ENCODE results near the gene CEP19. TPM values are rescaled to one million over a fixed set of nuclear protein-coding genes. Genes with fewer than 3 reads are reported as not detected.

Gene CEP19
- total and polyA plus RNA-seq, 5 donors = 1.3 to 2.4 (median 1.6) TPM

DNA sequence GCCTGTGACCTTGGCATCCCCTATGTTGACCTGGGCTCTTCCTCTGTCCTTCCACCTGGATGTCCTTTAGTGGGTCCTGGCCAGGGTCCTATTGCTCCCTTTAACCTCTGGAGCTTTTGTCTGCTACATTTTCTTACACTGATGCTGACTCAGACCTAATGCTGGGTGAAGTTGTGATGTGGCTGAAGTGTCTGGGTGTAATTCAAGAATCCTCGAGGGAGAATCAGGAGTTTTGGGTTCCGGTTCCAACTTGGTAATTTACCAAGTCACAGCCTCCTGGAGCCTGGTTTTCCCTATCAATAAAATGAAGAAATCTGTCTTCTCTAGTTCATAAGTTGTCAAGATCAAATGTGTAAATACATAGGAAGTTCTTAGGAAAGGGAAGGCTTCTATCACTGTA, 25.6 kb downstream of the CEP19 start:
- H3K27me3 ChIP-seq (ENCODE audit: control insufficient read depth, insufficient read depth) = no peaks in the 10 kb centered on the region
- DNase-seq (no peak), ATAC-seq (no peak)
- no peak overlapping the region for H3K27ac ChIP-seq (ENCODE audit: low read length)
- H3K4me3 ChIP-seq (ENCODE audit: low read length) = no peak overlapping the region
- WGBS = 65% methylated on average over 2 of the region's 2 CpGs
- H3K4me1 ChIP-seq (ENCODE audit: control insufficient read depth, insufficient read depth, low read length) = no peaks in the 10 kb centered on the region
- intact Hi-C loops (cut with DNase I) = loop anchor here in 2 of 4 donors (5.0 to 10.0 kb wide), 2 partner anchors 79 to 82 kb away; no protein-coding TSS in a partner anchor
- H3K9me3 ChIP-seq (ENCODE audit: control insufficient read depth, low read length) = no peaks in the 10 kb centered on the region

DNA sequence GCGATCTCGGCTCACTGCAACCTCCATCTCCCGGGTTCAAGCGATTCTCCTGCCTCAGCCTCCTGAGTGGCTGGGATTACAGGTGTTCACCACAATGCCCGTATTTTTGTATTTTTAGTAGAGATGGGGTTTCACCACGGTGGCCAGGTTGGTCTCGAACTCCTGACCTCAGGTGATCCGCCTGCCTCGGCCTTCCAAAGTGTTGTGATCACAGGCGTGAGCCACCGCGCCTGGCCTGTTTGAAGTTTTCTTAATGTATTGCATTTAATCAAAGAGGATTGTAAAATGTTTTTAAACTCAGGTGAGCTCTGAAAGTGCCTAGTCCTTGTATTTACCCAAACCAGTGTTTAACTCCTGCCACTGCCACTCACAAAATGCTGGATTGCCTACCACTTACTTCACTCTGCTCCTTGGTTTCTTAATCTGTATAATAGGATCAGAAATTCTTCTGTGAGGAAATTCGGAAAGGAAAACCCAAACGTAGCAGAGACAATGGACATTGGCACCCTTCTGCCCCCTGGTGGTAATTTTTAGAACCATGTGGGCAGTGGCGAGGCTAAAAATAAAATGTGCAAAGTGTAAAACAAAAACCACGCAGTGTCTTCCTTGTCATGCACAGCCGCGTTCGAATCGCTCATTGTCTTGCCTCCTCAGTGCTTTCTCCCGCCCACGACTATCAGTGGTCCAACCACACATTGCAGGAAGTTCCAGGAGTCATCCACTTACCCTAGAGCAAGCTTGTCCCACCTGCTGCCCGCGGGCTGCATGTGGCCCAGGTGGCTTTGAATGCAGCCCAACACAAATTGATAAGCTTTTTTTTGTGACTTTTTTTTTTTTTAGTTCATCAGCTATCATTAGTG, 27.3 kb downstream of the CEP19 start:
- Histone ChIP-seq H3K9me3 (ENCODE audit: control insufficient read depth, low read length) (no peaks in the 10 kb centered on the region), H3K27ac (ENCODE audit: low read length) (no peak overlapping the region), H3K4me1 (ENCODE audit: control insufficient read depth, insufficient read depth, low read length) (no peaks in the 10 kb centered on the region), H3K4me3 (ENCODE audit: low read length) (no peak overlapping the region), H3K27me3 (ENCODE audit: control insufficient read depth, insufficient read depth) (no peaks in the 10 kb centered on the region)
- WGBS = 40% methylated on average over 24 of the region's 24 CpGs
- ATAC-seq (peak; percentile 61 to 62), DNase-seq (peak in 2 of 3 donors; percentile 64 to 76)
- intact Hi-C loops (cut with DNase I) = loop anchor here in 3 of 4 donors (2.0 to 10.0 kb wide), 3 partner anchors 76 to 80 kb away; no protein-coding TSS in a partner anchor

DNA sequence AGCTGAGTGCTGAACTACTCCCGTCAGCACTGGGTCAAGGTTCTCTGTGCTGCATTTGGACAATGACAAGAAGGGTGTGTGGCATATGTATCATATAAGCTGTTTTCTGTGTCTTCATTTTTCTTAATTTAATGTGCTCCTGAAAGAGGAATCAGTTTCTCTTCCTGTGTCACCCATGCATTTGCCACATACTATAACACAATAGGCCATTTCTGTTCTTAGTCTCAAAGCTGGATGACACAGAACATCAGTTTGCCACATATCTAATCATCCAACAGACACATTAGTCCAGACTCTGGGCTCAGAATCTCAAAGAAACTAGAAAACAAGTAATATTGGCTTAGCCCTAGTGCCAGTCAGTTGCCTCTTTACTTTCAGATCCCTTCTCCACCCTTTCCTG, 34.1 kb downstream of the CEP19 start:
- WGBS = 31% methylated on average over 1 of the region's 1 CpG
- Histone ChIP-seq H3K27ac (ENCODE audit: low read length) (no peak overlapping the region), H3K27me3 (ENCODE audit: control insufficient read depth, insufficient read depth) (no peaks in the 10 kb centered on the region), H3K9me3 (ENCODE audit: control insufficient read depth, low read length) (no peaks in the 10 kb centered on the region), H3K4me1 (ENCODE audit: control insufficient read depth, insufficient read depth, low read length) (no peaks in the 10 kb centered on the region), H3K4me3 (ENCODE audit: low read length) (no peak overlapping the region)
- intact Hi-C loops (cut with DNase I) = loop anchor here in 1 of 4 donors (5.0 kb wide), 1 partner anchor 66 kb away; no protein-coding TSS in a partner anchor
- ATAC-seq (no peak), DNase-seq (no peak)

DNA sequence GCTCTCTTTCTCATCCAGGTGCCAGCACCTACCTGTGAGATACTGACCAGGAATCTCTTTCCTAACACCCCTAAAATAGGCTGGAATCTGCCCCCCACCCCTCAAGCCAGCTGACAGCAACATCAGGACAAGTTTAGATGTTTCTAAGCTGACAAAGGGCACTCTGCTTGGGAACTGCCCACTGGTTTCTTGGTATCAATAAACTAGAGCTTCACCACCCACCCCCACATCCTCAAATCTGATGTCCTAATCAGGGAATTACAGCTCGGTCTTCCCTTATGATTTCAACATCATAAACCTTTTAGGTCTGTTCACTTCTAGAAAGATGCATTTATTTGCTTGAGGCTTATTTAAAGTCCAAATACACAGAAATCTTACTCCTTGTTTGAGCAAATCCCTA, 34.7 kb downstream of the CEP19 start:
- Histone ChIP-seq H3K27ac (ENCODE audit: low read length) (no peak overlapping the region), H3K27me3 (ENCODE audit: control insufficient read depth, insufficient read depth) (no peaks in the 10 kb centered on the region), H3K4me1 (ENCODE audit: control insufficient read depth, insufficient read depth, low read length) (no peaks in the 10 kb centered on the region), H3K4me3 (ENCODE audit: low read length) (no peak overlapping the region), H3K9me3 (ENCODE audit: control insufficient read depth, low read length) (no peaks in the 10 kb centered on the region)
- 35% methylated on average over 1 of the region's 1 CpG for WGBS
- DNase-seq = no peak
- intact Hi-C loops (cut with DNase I) = loop anchor here in 1 of 4 donors (5.0 kb wide), 1 partner anchor 65 kb away; no protein-coding TSS in a partner anchor
- no peak for ATAC-seq

DNA sequence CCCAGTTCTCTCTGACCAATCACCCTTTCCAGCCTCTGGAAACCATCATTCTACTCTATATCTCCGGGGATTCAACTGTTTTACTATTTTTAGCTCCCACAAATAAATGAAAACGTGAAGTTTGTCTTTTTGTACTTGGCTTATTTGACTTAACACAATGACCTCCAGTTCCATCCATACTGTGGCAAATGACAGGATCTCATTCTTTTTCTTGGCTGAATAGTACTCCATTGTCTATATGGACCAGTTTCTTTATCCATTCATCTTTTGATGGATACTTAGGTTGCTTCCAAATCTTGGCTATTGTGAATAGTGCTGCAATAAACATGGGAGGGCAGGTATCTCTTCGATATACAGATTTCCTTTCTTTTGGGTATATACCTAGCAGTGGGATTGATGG, 38.4 kb downstream of the CEP19 start:
- 80% methylated on average over 3 of the region's 3 CpGs for WGBS
- intact Hi-C loops (cut with DNase I) = no loop called here

DNA sequence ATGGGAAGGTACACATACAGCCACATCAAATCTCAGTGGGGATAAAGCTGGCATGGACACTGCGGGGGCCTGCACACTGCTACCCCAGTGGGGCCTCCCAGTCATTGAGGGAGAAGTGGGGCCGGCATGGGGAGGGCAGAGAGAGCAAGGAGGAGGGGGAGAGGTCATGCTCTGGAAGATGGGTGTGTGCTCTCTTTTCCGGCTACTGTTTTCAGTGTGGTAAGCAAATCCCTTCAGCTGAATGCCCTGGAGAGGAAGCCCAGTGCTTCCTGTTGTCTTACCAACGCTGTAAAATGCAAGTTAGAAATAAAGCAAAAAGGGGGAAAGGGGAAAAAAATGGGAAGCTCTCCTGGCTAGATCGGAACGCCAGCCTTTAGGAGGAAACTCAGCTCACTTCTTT, 41.7 kb downstream of the CEP19 start:
- Histone ChIP-seq H3K27me3 (ENCODE audit: control insufficient read depth, insufficient read depth) (no peaks in the 10 kb centered on the region), H3K4me1 (ENCODE audit: control insufficient read depth, insufficient read depth, low read length) (peaks cover 2% of the 10 kb centered on the region), H3K9me3 (ENCODE audit: control insufficient read depth, low read length) (no peaks in the 10 kb centered on the region), H3K4me3 (ENCODE audit: low read length) (no peak overlapping the region), H3K27ac (ENCODE audit: low read length) (peak overlapping the region; percentile 64)
- 27% methylated on average over 6 of the region's 6 CpGs for WGBS
- peak in 1 of 3 donors; percentile 64 for DNase-seq
- ATAC-seq = peak; percentile 73 to 78
- intact Hi-C loops (cut with DNase I) = no loop called here

More for the DNA sequence above, 38.4 kb downstream of the CEP19 start:
- H3K4me3 ChIP-seq (ENCODE audit: low read length) = no peak overlapping the region
- no peaks in the 10 kb centered on the region for H3K9me3 ChIP-seq (ENCODE audit: control insufficient read depth, low read length)
- DNase-seq = no peak
- no peak overlapping the region for H3K27ac ChIP-seq (ENCODE audit: low read length)
- H3K4me1 ChIP-seq (ENCODE audit: control insufficient read depth, insufficient read depth, low read length) = peaks cover 2% of the 10 kb centered on the region
- no peak for ATAC-seq
- no peaks in the 10 kb centered on the region for H3K27me3 ChIP-seq (ENCODE audit: control insufficient read depth, insufficient read depth)

DNA sequence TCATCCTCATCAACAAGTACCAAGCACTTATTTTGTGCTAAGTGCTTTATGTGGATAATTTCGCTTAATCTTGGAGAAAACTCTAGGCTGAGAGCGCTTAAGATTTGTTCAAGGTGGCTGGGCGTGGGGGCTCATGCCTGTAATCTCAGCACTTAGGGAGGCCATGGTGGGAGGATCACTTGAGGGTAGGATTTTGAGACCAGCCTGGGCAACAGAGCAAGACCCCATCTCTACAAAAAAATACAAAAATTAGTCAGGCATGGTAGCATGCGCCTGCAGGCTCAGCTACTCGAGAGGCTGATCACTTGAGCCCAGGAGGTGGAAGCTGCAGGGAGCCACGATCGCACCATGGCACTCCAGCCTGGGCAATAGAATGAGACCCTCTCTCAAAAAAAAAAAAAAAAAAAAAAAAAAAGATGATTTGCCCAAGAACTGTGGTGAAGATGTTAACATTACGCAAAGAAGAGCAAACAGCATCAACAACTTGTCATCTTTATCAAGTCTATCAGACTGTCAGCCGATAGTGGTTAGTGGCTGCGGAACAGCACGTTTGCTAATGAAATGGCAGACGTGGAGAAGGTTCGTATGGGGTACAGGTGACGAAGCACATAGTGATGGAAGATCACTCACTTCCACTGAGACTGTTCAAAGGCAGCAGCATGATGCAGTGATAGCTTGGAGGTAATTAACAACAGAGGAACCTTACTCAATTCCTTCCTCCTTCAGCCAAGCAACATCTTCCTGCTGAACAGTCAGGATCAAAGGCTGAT, 44.8 kb downstream of the CEP19 start:
- intact Hi-C loops (cut with DNase I) = no loop called here

DNA sequence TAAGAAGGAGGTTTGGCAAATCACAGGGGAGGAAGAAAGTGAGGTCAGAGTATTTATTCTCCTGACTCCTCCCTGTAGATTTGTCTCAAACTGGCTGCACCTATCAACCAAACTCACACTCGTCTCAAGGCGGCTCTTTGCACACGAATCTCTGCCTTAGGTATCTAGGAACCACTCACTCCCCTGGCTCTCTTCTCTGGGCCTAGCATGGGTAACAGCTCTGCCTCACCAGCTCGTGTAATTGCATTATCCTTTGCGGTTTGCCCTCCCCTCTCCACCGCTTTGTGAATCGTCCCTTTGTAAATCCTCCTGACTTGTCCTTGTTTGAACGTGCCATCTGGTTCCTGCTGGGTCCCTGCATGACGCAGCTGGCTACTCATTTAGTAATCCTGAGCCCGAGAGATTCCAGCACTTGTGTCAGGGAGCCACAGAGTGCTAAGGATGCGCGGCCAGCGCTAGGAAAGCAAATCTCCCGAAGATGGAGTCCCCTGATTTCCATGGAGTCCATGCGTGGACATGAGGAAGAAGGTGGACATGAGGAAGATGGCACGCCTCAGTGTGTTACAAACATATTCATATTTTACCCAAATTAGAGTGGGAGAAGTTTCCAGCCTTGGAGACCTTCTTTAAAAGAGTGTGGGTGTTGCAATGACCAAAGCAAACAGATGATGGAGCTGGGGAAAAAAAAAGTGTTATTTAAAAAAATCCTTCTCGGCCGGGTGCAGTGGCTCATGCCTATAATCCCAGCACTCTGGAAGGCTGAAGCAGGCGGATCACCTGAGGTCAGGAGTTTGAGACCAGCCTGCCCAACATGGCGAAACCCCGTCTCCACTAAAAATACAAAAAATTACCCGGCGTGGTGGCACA, 45.8 kb downstream of the CEP19 start:
- peaks cover 2% of the 10 kb centered on the region for H3K4me1 ChIP-seq (ENCODE audit: control insufficient read depth, insufficient read depth, low read length)
- peak overlapping the region; percentile 23 for H3K27ac ChIP-seq (ENCODE audit: low read length)
- no peaks in the 10 kb centered on the region for H3K9me3 ChIP-seq (ENCODE audit: control insufficient read depth, low read length)
- peak in 1 of 2 donors; percentile 45 for ATAC-seq
- H3K27me3 ChIP-seq (ENCODE audit: control insufficient read depth, insufficient read depth) = no peaks in the 10 kb centered on the region
- 49% methylated on average over 23 of the region's 23 CpGs for WGBS
- intact Hi-C loops (cut with DNase I) = no loop called here
- no peak overlapping the region for H3K4me3 ChIP-seq (ENCODE audit: low read length)
- DNase-seq = no peak

More for the DNA sequence above, 44.8 kb downstream of the CEP19 start:
- H3K27ac ChIP-seq (ENCODE audit: low read length) = no peak overlapping the region
- 86% methylated on average over 14 of the region's 14 CpGs for WGBS
- DNase-seq (no peak), ATAC-seq (no peak)
- H3K4me3 ChIP-seq (ENCODE audit: low read length) = no peak overlapping the region
- no peaks in the 10 kb centered on the region for H3K9me3 ChIP-seq (ENCODE audit: control insufficient read depth, low read length)
- H3K4me1 ChIP-seq (ENCODE audit: control insufficient read depth, insufficient read depth, low read length) = peaks cover 2% of the 10 kb centered on the region
- no peaks in the 10 kb centered on the region for H3K27me3 ChIP-seq (ENCODE audit: control insufficient read depth, insufficient read depth)

DNA sequence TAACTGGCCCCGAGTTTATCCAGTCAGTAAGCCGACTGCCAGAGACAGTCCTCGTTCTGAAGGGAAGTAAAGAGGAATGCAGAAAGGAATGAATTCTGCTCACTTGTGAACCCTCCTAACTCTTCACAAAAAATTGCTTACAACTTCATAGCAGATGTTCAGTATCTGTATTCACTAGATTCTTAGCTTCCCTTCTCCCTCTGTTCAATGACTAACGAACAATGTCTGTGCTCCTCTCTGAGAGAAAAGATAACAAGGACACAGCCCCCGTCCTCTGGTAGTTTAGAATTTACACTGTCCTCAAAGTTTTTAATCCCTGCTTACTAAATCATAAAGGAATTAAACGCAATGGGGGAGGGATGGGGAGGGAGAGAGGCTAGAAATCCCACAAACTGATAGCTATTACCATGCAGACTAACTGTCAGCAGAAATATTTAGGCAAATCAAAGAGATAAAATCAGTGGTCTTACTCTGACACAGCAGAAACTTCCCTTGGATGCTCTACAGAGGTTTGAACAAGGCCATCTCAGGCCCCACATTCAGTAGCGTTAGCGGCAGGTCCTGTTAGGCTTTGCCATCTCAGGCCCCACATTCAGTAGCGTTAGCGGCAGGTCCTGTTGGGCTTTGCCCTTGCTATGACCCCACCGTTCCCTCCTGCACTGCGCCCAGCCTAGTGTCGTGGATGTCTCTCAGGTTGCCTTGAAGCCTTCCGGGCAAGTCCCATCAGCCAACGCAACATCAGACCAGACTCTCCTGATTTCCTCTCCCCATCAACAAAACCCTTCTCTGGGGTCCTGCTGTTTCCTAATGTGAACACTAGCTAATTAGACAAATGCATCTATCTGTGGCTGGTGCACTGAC, 49.1 kb downstream of the CEP19 start:
- Histone ChIP-seq H3K27me3 (ENCODE audit: control insufficient read depth, insufficient read depth) (no peaks in the 10 kb centered on the region), H3K9me3 (ENCODE audit: control insufficient read depth, low read length) (no peaks in the 10 kb centered on the region), H3K27ac (ENCODE audit: low read length) (no peak overlapping the region), H3K4me3 (ENCODE audit: low read length) (no peak overlapping the region), H3K4me1 (ENCODE audit: control insufficient read depth, insufficient read depth, low read length) (no peaks in the 10 kb centered on the region)
- intact Hi-C loops (cut with DNase I) = no loop called here
- DNase-seq (no peak), ATAC-seq (no peak)
- WGBS = 47% methylated on average over 15 of the region's 15 CpGs

DNA sequence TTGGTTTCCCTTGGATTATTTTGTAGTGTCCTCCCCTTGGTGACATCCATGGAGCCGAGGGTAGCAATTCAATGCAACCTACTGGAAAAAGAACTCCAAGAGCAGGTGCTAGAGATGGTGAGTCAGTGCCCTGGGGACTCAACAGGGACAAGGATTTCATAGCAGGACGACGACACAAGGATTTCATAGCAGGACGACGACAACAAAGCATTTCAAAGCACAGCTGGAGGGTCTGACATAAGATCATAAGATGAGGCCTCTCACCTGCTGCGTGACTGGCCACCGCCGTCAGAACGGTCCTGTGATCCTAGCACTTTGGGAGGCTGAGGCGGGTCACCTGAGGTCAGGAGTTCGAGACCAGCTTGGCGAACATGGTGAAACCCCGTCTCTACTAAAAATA, 50.0 kb downstream of the CEP19 start:
- Histone ChIP-seq H3K4me1 (ENCODE audit: control insufficient read depth, insufficient read depth, low read length) (no peaks in the 10 kb centered on the region), H3K27ac (ENCODE audit: low read length) (no peak overlapping the region), H3K27me3 (ENCODE audit: control insufficient read depth, insufficient read depth) (no peaks in the 10 kb centered on the region), H3K9me3 (ENCODE audit: control insufficient read depth, low read length) (no peaks in the 10 kb centered on the region), H3K4me3 (ENCODE audit: low read length) (no peak overlapping the region)
- WGBS = 77% methylated on average over 13 of the region's 13 CpGs
- DNase-seq (no peak), ATAC-seq (no peak)
- intact Hi-C loops (cut with DNase I) = no loop called here
